NCI-H146 (cell line): ENCODE measurements around the gene SERPINB10.
"Not testable (repeated sequence)": the region's sequence is repeated elsewhere in the genome, so short reads cannot be mapped to it uniquely, and the experiment has no call there.

ENCODE experiments used
- DNase-seq: peaks from one replicate; lab custom pipeline; 2025; lab: John Stamatoyannopoulos, UW

SERPINB10 gene

DNA sequence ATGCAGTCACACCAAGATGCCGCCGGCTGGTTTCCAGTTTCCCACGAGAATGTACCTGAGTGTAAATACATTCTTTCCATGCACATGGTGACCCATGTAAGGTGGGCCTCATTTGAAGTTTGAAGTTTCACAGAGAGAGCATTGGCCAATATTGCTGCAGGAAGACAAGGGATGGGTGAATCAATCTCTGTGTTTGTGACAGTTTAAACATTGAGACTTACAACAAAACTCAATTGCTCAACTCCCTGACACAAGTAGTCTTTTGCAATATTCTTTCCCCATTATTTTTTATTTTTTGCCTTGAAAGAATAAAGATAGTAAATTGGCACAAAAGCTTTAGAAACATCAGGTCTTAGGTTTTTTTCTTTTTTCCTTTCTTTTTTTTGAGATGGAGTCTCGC, 15.2 kb upstream of the SERPINB10 start:
- no peak for DNase-seq

DNA sequence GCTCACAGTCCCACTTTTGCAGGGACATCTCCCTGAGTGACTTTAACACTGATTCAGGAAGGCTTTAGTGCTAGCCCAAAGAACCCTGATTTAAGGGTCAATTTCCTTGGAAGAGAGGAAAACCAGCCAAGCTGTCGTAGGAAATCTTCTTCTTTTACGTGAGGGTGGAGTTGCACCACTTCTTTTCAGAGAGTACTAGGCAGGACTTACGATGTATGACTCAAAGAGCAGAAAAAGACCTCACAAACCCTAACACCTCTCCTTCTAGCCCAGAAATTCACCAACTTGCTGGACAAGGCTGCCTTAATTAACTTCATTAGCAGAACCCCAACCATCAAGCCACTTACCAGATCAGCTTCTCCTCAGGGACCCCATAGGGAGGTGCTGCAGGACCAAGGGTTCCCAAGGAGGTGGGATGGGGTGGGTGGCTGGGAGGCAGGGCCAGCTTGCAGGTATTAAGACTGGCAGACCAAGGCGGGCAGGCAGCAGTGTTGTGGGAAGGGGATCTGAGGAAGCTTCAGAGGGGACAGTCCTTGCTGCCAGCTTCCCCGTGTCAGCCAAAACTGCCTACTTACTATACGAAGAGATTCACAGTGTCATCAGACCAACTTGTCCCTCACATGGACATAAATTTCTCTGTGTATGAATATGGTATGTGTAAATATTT, 13.5 kb upstream of the SERPINB10 start:
- no peak for DNase-seq

DNA sequence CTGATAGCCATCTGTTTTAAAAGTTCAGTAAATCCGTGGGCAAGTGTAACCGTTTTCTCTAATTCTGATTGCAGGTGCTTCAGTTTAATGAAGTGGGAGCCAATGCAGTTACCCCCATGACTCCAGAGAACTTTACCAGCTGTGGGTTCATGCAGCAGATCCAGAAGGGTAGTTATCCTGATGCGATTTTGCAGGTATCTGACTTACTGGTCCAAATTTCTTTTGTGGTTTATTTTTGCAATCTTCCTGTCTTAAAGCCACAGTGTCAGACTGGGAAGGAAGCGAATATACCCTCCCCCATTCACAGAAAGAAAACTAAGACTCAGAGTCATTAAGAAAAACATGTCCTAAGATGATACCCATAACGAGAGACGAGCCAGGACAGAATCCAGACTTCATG, 12.6 kb upstream of the SERPINB10 start:
- DNase-seq = no peak

DNA sequence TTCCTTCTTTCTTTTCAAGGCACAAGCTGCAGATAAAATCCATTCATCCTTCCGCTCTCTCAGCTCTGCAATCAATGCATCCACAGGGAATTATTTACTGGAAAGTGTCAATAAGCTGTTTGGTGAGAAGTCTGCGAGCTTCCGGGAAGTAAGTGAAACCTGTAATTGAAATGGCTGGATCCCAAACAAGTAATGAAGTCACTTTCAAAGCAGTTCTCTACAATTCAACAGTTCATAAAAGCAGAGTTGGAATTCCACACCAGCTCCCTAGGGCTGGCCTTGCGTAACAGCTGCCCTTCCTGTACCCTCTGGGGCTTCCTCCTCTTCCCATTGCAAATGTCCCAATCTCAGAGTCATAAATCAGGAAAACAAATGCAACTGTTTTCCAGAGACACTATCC, 10.7 kb upstream of the SERPINB10 start:
- DNase-seq = no peak

DNA sequence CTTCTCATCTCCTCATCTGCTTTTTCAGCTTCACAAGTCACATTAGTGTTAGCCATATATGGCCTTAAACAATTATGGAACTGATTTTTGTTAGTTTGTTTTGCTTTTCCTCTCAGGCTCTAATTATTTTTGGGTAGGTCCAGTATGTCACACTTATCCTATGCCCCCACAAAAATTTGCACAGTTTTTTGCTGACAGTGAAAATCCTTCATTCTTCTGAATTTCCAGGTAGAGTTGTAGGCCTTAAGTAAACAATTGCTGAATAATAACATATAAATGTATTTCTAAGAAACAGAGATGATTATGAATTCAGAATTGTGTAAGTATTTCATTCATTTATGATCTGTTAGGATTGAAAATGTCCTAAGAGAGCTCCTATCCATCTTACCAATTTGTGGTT, 8.6 kb upstream of the SERPINB10 start:
- no peak for DNase-seq

DNA sequence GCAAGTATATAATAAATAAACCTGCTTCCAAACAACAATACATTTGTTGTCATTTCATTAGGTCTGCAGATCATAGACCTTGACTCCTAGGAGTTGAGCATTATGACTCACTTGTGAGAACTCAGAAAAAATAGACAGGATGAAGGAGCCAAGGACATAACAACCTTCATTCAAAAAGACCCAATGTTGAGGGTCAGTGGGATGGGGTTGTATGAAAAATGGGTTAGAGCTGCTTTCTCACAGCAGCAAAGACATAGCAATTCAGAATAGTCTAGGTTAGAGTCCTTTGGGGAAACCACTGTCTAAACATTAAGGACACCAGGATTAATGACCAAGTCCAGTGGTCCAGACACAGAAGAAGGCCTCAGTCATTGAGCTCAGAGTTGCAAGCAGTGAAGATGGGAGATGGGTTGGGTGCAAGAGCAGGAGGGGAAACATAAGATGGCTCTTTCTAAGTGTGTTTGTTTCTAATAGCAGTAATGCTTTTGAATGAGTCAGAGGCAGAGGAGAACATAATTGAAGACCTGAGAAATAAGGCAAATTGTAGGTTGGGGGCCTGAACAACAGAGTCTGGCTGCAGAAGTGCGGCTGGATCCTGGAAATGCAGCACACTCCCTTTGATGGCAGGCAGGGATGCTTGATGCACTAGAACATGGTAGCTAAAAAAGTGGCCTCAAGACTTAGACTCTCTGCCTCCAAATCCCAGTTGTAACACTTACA, 3.7 kb upstream of the SERPINB10 start:
- no peak for DNase-seq

DNA sequence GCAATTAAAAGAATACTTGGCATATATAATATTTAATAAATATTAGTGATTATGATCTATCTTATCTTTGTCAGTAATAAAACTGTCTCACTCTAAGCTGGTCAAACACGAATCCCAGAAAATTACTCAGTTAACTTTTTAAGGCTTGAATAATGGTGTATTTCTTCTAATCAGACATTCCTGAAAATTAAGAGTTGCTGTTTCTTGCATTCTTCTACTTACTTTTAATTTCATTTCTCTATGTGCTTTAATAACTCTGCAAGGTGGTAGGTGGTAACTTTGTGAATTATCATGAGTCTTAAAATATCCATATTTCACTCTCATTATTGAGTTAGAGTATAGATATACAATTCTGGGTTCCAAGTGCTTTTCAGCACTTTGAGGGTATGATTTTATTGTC, 3.1 kb upstream of the SERPINB10 start:
- no peak for DNase-seq

DNA sequence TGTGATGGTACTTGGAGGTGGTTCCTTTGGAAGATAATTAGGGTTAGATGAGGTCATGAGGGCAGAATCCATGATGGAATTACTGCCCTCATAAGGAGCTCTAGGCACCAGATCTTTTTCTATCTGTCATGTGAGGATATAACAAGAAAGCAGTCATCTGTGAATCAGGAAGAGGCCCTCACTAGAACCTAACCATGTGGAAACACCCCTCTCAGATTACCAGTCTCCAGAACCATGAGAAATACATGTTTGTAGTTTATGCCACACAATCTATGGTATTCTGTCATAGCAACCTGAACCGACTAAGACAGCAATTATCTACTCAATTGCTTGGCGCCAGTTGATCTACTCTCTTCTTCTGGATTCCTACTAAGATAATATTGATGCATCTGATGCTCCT, 2.4 kb upstream of the SERPINB10 start:
- DNase-seq = no peak

DNA sequence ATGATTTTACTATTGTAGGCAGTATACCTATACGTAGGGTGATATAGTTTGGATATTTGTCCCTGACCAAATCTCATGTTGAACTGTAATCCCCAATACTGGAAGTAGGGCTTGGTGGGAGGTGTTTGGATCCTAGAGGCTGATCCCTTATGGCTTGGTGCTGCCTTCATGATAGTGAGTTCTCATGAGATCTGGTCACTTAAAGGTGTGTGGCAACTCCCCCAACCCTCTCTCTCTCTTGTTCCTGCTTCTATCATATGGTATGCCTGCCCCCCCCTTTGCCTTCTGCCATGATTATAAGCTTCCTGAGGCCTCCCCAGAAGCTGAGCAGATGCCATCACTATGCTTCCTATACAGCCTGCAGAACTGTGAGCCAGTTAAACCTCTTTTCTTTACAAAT, 1.7 kb upstream of the SERPINB10 start:
- DNase-seq = no peak

DNA sequence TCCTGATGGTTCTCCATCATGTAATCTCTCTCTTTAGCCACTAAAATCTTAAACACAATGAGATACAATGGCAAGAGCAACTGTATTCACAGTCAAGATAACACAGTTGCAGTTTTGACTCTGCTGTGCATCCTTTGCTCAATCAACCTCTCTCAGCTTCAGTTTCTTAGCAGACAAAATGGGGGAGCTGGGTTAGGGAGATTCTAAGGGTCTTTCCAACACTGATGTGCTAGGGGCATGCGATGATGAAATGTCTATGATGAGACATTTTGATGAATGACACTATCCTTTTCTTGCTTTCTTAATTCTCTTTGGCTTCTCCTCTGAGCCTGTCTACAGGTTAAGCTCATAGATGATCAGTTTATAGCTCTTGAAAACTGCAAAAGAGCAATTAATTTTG, 1.1 kb downstream of the SERPINB10 start:
- DNase-seq = no peak

DNA sequence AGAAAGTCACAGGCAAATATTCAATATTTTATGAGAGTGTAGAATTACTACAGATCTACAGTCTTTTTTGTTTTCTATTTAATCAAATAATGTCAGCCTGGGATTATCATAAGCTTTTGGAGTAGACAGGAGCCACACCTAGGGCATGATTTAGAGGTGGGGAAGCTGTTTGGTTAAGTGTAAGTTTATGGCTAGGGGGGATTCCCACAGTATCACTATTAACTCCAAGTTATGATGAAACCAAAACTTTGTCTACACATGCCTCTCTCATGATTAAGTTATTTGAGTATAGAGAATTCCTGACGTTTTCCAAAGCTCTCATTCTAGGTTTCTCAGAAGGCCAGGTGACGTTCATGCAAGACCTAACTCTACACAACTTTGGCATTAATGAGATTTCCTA, 2.1 kb downstream of the SERPINB10 start:
- DNase-seq = no peak

DNA sequence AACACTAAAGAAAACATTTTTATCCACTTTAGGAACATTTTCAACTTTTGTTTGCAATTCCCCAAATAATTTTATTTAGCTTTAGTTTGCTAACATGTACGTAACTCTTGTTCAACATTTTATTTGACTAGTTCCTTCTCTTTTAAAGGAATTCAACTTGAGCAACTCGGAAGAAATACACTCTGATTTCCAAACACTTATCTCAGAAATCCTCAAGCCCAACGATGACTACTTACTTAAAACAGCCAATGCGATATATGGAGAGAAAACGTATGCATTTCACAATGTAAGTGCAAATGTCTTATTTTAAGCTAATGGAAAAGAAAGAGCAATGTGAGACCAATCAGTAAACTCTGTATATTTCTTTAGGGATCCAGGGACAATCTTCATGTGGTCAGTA, 10.1 kb downstream of the SERPINB10 start:
- DNase-seq = no peak

DNA sequence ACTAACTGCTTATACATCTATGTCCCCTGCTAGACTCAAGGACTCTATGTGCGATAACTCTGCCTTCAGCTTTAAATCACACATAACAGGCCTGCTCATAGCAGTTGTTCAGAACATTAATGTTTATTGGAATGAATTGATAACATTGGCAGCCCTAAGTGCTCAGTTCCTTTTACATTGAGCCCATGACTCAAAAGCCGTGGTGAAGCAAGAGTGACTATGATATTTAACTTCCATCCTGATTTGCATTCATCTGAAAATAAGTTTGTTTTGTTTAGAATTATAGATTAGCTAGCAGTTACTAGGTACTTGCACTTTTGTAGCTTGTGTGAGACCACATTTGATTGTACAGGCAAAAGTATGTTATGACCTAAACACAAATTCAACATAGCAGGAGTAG, 14.3 kb downstream of the SERPINB10 start:
- no peak for DNase-seq

DNA sequence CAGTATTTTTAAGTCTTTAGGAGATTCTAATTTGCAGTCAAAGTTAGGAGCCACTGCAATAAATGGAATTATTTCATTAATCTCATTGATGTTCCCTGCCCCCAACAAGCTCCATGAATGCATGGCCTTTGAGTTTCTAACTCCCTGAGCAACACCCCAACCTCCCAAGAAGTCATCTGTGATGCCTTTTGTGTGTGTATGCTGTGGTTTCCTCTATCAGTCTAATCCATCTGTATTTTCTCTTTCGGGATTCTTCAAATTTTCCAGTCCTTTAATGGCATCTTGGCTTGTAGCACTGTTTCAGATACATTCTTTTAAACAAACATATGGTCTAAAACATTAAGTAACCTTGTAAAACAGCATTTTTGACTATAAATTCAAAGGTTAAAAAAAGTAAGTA, 16.8 kb downstream of the SERPINB10 start:
- no peak for DNase-seq

DNA sequence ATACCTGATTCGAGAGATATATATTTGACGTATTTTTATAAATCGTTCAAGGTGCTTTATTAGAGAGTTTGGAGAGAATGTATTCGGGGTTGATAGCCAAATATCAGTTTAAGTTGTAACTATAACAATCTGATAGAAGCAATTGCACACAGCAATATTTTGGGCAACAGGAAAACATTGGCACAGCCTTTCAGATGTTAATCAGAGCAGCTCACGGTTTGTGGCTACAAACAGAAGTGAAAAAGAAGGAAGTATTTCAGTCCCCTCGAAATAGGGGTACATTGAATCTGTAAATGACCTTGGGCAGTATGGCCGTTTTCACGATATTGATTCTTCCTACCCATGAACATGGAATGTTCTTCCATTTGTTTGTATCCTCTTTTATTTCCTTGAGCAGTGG, 20.6 kb downstream of the SERPINB10 start:
- DNase-seq = no peak

DNA sequence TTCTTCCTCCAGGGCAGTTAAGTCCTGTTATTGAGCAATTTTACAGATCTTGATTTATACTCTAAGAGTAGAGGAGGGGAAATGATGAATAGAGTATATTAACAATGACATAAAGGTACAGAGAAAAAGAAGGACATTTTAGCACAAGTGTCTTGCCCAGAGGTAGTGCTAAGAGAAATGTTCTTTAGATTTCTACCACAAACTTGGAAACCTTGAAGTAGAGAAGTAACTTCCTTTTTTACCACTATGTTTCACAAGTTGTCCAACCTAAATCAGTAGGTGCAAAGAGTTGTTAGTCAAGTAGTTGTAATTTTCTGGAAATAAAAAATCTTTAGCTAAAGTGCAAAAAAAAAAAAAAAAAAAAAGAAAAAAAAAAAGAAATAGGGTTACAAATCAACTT, 21.6 kb downstream of the SERPINB10 start:
- not testable (repeated sequence) for DNase-seq

DNA sequence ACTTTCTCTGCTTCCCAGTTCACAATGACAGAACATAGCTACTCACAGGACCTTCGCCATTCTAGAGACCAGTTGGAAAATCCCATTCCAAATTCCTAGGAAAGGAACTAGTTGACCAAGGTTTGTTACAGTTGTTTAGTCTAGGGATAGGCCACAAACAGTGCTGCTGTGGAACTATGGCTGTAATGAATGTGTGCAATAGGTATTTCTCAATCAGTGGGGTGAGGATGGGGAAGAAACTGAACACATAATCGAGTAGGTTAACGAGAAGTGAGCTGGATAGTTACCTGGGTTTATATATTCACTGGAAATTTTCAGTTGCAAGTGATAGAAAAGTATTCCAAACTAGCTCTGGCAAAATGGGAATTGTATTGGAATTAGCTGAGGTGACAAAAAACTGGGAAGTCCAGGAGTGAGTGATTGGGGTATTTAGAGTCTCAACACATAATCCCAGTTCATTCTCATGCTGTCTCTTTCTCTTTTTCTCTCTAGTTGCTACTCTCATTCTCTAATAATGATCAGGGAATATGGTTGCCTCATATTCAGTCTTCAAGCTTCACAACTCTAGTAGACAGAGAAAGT, 23.1 kb downstream of the SERPINB10 start:
- DNase-seq = no peak

DNA sequence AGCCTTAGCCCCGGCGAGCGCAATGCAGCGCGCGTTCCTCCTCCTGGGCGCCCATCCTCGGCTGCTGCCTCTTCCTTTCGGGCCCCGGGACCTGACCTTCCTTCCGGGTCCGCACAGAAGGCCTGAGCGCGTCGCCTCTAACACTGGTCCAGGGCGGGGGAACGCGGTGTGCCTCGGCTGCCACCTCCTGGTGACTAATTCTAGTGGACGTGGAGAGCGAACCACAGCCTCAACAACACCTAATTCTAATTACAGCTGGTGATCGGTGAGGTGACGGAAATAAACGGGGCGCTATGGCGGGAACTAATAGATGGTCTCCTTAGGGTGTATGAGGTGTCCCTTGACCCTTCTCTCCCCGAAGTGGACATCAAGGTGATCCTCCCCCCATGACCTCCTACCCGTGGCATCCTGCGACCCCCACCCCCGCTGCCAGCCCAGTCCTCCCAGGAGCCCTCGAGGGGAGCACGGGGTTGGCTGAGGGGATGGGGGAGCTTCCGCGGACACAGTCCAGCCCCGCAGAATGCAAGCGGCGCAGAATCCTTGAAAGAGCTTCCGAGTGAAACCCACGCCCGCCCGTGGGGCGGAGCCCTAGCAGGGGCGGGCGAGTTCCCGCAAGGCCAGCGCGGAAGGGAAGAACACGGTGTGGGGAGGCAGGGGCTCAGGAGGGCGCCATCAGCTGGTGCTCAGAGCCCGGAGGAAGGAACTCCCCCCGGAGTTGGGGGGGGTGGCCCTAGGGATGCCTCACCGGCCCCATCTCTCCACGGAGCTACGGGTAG, 28.6 kb downstream of the SERPINB10 start:
- peak; percentile 98 for DNase-seq

DNA sequence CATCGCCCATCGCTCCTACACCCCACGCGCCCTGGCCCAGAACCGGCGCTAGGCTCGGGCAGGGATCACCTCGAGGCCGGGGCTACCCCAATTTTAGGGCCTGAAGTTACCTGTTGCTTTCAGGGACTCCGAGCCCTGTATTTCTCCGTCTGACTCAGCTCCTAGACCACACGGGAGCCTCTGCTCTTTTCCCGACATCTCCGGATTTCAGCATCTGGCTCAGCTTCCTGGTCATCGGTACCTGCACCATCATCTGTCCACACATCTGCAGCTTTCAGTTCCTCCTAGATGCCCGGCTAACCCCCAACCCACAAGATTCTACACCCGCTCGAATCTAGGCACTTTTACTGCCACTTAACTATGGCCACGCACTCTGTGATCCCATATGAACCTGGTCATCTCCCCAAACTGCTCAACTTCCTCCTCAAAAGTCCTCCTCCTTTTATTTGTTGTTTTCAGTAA, 29.2 kb downstream of the SERPINB10 start:
- no peak for DNase-seq

DNA sequence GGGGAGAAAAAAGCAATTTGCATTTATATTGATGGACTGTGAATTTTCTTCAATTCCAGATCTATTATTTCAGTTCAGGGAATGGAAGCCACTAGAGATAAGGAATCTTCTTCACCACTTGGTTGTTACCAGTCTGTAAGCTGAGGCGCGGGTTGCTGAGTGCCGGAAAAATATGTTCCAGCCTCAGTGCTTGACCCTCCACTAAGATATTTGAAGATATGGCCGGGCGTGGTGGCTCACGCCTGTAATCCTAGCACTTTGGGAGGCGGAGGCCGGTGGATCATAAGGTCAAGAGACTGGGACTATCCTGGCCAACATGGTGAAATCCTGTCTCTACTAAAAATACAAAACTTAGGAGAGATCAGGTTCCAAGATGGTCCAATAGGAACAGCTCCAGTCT, 32.2 kb downstream of the SERPINB10 start:
- no peak for DNase-seq

DNA sequence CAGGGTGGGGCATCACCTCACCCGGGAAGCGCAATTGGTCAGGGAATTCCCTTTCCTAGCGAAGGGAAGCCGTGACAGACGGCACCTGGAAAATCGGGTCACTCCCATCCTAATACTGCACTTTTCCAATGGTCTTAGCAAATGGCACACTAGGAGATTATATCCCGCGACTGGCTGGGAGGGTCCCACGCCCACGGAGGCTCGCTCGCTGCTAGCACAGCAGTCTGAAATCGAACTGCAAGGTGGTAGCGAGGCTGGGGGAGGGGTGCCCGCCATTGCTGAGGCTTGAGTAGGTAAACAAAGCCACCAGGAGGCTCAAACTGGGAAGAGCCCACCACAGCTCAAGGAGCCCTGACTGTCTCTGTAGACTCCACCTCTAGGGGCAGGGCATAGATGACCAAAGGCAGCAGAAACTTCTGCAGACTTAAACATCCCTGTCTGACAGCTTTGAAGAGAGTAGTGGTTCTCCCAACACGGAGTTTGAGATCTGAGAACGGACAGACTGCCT, 32.8 kb downstream of the SERPINB10 start:
- peak; percentile 41 for DNase-seq

DNA sequence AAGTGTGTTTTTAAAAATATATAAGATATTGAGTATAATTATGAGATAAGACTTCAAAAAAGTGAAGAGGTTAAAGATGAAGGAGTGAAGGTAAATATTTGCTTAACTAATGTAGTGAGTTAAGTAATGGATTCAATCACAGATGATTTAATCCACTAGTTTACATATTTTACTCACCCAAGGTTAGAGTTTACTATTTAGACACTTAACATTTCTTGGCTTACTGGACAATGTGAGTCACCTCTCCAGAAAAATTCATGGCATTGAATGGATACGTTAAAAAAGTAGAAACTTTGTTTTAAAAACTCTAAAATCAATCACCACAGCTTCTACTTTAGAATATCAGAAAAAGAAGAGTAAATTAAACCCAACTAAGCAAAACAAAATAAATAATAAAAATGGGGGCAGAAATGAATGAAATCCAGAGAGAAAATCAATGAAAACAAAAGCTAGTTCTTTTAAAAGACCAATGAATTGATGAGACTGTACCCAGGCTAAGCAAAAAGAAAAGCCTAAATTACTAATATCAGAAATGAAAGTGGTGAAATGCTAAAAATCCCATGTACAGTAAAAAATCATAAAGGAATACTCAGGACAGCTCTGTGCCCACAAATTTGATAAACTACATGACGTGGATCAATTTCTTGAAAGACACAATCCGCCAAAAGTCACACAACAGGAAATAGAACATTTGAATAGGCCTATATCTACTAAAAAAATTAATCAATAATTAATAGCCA, 39.5 kb downstream of the SERPINB10 start:
- DNase-seq = no peak
